ENCODE measurements around the gene PLEKHJ1.

DNA sequence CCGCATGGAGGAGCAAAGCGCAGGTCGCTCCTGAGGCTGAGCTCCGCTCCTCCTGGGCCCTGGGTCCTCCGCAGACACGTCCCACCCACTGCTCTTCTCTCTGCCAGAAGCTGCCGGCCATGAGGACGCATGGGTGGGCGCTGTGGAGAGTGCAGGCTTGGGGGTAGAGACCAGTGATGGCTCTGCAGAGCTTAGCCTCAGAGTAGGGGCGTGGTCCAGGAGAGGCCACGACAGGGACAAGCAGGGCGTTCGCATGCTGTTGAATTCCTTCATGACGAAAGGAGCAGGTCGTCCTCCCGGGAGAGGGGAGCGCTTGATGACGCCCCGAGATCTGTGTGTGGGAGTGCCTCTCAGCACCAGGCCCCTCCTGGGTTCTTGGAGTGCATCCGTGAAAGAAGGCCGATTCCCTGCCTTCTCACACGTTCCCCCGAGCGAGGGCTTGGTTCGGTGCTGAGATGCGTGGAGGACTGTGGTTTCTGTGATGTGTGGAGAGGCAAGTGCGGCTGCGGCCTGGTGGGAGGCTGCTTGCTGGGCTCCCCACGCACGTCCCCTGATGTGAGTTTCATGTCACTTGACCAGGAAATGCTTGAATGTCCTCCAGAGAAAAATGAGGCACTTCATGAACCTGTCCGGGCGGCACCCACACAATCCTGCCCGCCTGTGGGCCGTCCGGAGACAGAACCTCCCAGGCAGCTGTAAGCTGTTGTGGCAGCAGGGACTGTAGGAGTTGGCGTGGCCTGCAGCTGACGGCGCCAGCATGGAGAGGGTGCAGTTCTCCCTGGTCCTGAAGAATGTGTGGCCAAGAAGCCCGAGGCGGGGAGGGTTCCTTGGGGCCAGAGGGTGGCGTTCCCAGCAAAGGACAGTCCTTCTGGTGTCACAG, 5.0 kb upstream of the PLEKHJ1 start:
- TF ChIP-seq POLR2A (IDR thresholded peaks at IDR 0.05) (no peak), CTCF (IDR thresholded peaks at IDR 0.05 in 4 of 5, conservative IDR thresholded peaks at IDR 0.05 in 1 of 5) (no peak)
